D341Med (cell line): ENCODE results near the gene TNXB.
"Not testable (repeated sequence)": the region's sequence is repeated elsewhere in the genome, so short reads cannot be mapped to it uniquely, and the experiment has no call there.

Experiments used
- DNase-seq: peaks from one replicate; pipeline ENCODE4 v3.0.0; 2012; ENCODE audit warnings: low spot score

Gene TNXB

GRCh38 chr6:32037598-32038524 is 71.3 kb downstream of the TNXB start, which contains the start of gene CYP21A2:
Gene CYP21A2 (plus strand): TSS chr6:32038415. CDS start chr6:32038423, 8 bp downstream.
- DNase-seq: not testable (repeated sequence)

GRCh38 chr6:32037136-32037535 is 72.0 kb downstream of the TNXB start:
- not testable (repeated sequence) for DNase-seq

GRCh38 chr6:32035283-32036013 is 73.7 kb downstream of the TNXB start:
- not testable (repeated sequence) for DNase-seq

GRCh38 chr6:32029553-32029952 is 79.6 kb downstream of the TNXB start:
- not testable (repeated sequence) for DNase-seq

- DNase-seq: not testable (repeated sequence)
These were observed 80.5 kb downstream of the TNXB start for GRCh38 chr6:32028631-32029030.

GRCh38 chr6:32022100-32022499 is 87.0 kb downstream of the TNXB start:
- DNase-seq: not testable (repeated sequence)

GRCh38 chr6:32014547-32014946 is 94.6 kb downstream of the TNXB start, which contains the start of gene C4B:
Gene C4B (plus strand): TSS chr6:32014795. CDS start chr6:32014846, 51 bp downstream.
- DNase-seq: not testable (repeated sequence)

- not testable (repeated sequence) for DNase-seq
These were observed 95.4 kb downstream of the TNXB start for GRCh38 chr6:32013738-32014137.

GRCh38 chr6:32012941-32013617 is 96.1 kb downstream of the TNXB start:
- not testable (repeated sequence) for DNase-seq

- not testable (repeated sequence) for DNase-seq
These were observed 98.1 kb downstream of the TNXB start for GRCh38 chr6:32010856-32011530.

GRCh38 chr6:32009537-32009936 is 99.6 kb downstream of the TNXB start:
- DNase-seq: not testable (repeated sequence)

GRCh38 chr6:32008616-32009015 is 100.5 kb downstream of the TNXB start:
- peak; percentile 29 for DNase-seq

GRCh38 chr6:32008037-32008436 is 101.1 kb downstream of the TNXB start:
- not testable (repeated sequence) for DNase-seq

GRCh38 chr6:32007086-32007485 is 102.1 kb downstream of the TNXB start:
- DNase-seq: not testable (repeated sequence)

- DNase-seq: not testable (repeated sequence)
These were observed 103.1 kb downstream of the TNXB start for GRCh38 chr6:32005991-32006529.

GRCh38 chr6:32005538-32005880 is 103.6 kb downstream of the TNXB start:
- not testable (repeated sequence) for DNase-seq

GRCh38 chr6:32004864-32005537 is 104.1 kb downstream of the TNXB start:
- DNase-seq: not testable (repeated sequence)

- not testable (repeated sequence) for DNase-seq
These were observed 104.7 kb downstream of the TNXB start for GRCh38 chr6:32004393-32004792.

GRCh38 chr6:32003301-32003700 is 105.8 kb downstream of the TNXB start:
- not testable (repeated sequence) for DNase-seq

- DNase-seq: not testable (repeated sequence)
These were observed 106.4 kb downstream of the TNXB start for GRCh38 chr6:32002546-32003268.
